ENCODE data around the gene DAG1. TPM values are rescaled to one million over a fixed set of nuclear protein-coding genes. Genes with fewer than 3 reads are reported as not detected.

DAG1 gene
- total RNA-seq, 5 donors from 2014 or later (not counting 1 experiment from before 2014, with no cell fraction given), result 16.5 to 19.4 (median 18.1) TPM

DNA sequence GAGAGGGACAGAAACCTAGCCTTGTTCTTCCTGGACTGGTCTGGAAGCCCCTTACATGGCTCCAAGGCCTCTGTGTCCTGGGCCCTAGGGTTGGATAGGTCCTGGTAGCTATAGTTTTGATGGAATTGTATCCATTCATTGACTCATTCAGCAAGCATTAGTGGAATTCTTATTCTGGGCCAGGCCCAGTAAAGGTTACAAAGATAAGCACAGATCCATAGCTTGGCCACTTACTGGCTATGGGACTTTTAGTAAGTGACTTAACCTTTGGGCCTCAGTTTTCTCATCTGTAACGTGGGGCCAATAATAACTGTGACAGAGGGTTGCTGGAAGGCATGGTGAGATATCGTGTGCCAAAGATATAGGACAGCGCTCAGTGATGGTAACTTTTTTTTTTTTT, 13.6 kb upstream of the DAG1 start:
- Mint-ChIP-seq H3K4me3 (no peak overlapping the region), H3K9me3 (no peaks in the 10 kb centered on the region), H3K27me3 (no peaks in the 10 kb centered on the region), H3K27ac (no peak overlapping the region), H3K4me1 (no peaks in the 10 kb centered on the region), H3K36me3 (no peaks in the 10 kb centered on the region)
- POLR2A ChIA-PET, result no interaction called here
- 94% methylated on average over 3 of the region's 3 CpGs for WGBS (ENCODE audit: insufficient coverage)
- no peaks in the 10 kb centered on the region for H3K9me3 ChIP-seq
- H3K4me1 ChIP-seq (ENCODE audit: control insufficient read depth in 1 of 2, extremely low read depth in 1 of 2, insufficient read depth in 2 of 2, low read length in 2 of 2), result no peaks in the 10 kb centered on the region
- CTCF ChIA-PET, result interaction anchor here in 1 of 2 donors (0.6 kb wide), 1 partner anchor 52 kb away, joined by 4 read pairs; no protein-coding TSS in a partner anchor
- no peaks in the 10 kb centered on the region for H3K36me3 ChIP-seq (ENCODE audit: control insufficient read depth in 2 of 2, extremely low read depth in 1 of 2, insufficient read depth in 1 of 2, low read length in 1 of 2)
- no peak for DNase-seq
- H3K4me3 ChIP-seq (ENCODE audit: control insufficient read depth in 1 of 2, extremely low read depth in 1 of 2, low read length in 1 of 2), result no peak overlapping the region
- H3K27me3 ChIP-seq (replicated peaks in 1 of 2; ENCODE audit: control insufficient read depth in 2 of 2, extremely low read depth in 1 of 2, insufficient read depth in 2 of 2, low read length in 1 of 2), result no peaks in the 10 kb centered on the region
- no peak overlapping the region for H3K27ac ChIP-seq (ENCODE audit: low read length)
- ATAC-seq (replicated peaks in 1 of 4), result no peak

GRCh38 chr3:49460188-49460890, 9.7 kb upstream of the DAG1 start:
- Histone ChIP-seq H3K27ac (ENCODE audit: low read length) (no peak overlapping the region), H3K36me3 (ENCODE audit: control insufficient read depth in 2 of 2, extremely low read depth in 1 of 2, insufficient read depth in 1 of 2, low read length in 1 of 2) (no peaks in the 10 kb centered on the region), H3K4me1 (ENCODE audit: control insufficient read depth in 1 of 2, extremely low read depth in 1 of 2, insufficient read depth in 2 of 2, low read length in 2 of 2) (no peaks in the 10 kb centered on the region), H3K9me3 (no peaks in the 10 kb centered on the region), H3K4me3 (ENCODE audit: control insufficient read depth in 1 of 2, extremely low read depth in 1 of 2, low read length in 1 of 2) (no peak overlapping the region), H3K27me3 (replicated peaks in 1 of 2; ENCODE audit: control insufficient read depth in 2 of 2, extremely low read depth in 1 of 2, insufficient read depth in 2 of 2, low read length in 1 of 2) (no peaks in the 10 kb centered on the region)
- no peak for DNase-seq
- no peaks in the 10 kb centered on the region for H3K27me3 Mint-ChIP-seq
- H3K9me3 Mint-ChIP-seq, result no peaks in the 10 kb centered on the region
- H3K4me1 Mint-ChIP-seq, result no peaks in the 10 kb centered on the region
- WGBS (ENCODE audit: insufficient coverage), result 88% methylated on average over 2 of the region's 2 CpGs
- no peak for ATAC-seq (replicated peaks in 1 of 4)
- CTCF ChIA-PET, result no interaction called here
- H3K27ac Mint-ChIP-seq, result no peak overlapping the region
- no peaks in the 10 kb centered on the region for H3K36me3 Mint-ChIP-seq
- H3K4me3 Mint-ChIP-seq, result no peak overlapping the region
- POLR2A ChIA-PET, result interaction anchor here in 1 of 2 donors (0.5 kb wide), 1 partner anchor 30 kb away, joined by 3 read pairs; no protein-coding TSS in a partner anchor

- ChIA-PET POLR2A (no interaction called here), CTCF (no interaction called here)
- no peaks in the 10 kb centered on the region for H3K4me1 Mint-ChIP-seq
- H3K4me3 Mint-ChIP-seq, result no peak overlapping the region
- Histone ChIP-seq H3K9me3 (no peaks in the 10 kb centered on the region), H3K27ac (ENCODE audit: low read length) (no peak overlapping the region), H3K36me3 (ENCODE audit: control insufficient read depth in 2 of 2, extremely low read depth in 1 of 2, insufficient read depth in 1 of 2, low read length in 1 of 2) (no peaks in the 10 kb centered on the region), H3K4me3 (ENCODE audit: control insufficient read depth in 1 of 2, extremely low read depth in 1 of 2, low read length in 1 of 2) (no peak overlapping the region), H3K27me3 (replicated peaks in 1 of 2; ENCODE audit: control insufficient read depth in 2 of 2, extremely low read depth in 1 of 2, insufficient read depth in 2 of 2, low read length in 1 of 2) (no peaks in the 10 kb centered on the region), H3K4me1 (ENCODE audit: control insufficient read depth in 1 of 2, extremely low read depth in 1 of 2, insufficient read depth in 2 of 2, low read length in 2 of 2) (no peaks in the 10 kb centered on the region)
- H3K27me3 Mint-ChIP-seq, result no peaks in the 10 kb centered on the region
- no peaks in the 10 kb centered on the region for H3K9me3 Mint-ChIP-seq
- no peak overlapping the region for H3K27ac Mint-ChIP-seq
- ATAC-seq (replicated peaks in 1 of 4) (no peak), DNase-seq (no peak)
- WGBS (ENCODE audit: insufficient coverage), result 82% methylated on average over 4 of the region's 4 CpGs
- no peaks in the 10 kb centered on the region for H3K36me3 Mint-ChIP-seq
Observed at GRCh38 chr3:49460956-49461355, 9.1 kb upstream of the DAG1 start.

GRCh38 chr3:49461443-49462171, 8.5 kb upstream of the DAG1 start:
- no peak for DNase-seq
- 80% methylated on average over 1 of the region's 1 CpG for WGBS (ENCODE audit: insufficient coverage)
- H3K27ac ChIP-seq (ENCODE audit: low read length), result no peak overlapping the region
- no peak for ATAC-seq (replicated peaks in 1 of 4)
- H3K27ac Mint-ChIP-seq, result no peak overlapping the region
- H3K4me3 ChIP-seq (ENCODE audit: control insufficient read depth in 1 of 2, extremely low read depth in 1 of 2, low read length in 1 of 2), result no peak overlapping the region
- no peaks in the 10 kb centered on the region for H3K4me1 ChIP-seq (ENCODE audit: control insufficient read depth in 1 of 2, extremely low read depth in 1 of 2, insufficient read depth in 2 of 2, low read length in 2 of 2)
- H3K36me3 ChIP-seq (ENCODE audit: control insufficient read depth in 2 of 2, extremely low read depth in 1 of 2, insufficient read depth in 1 of 2, low read length in 1 of 2), result no peaks in the 10 kb centered on the region
- H3K4me1 Mint-ChIP-seq, result no peaks in the 10 kb centered on the region
- H3K36me3 Mint-ChIP-seq, result no peaks in the 10 kb centered on the region
- H3K9me3 ChIP-seq, result no peaks in the 10 kb centered on the region
- CTCF ChIA-PET, result no interaction called here
- H3K9me3 Mint-ChIP-seq, result no peaks in the 10 kb centered on the region
- H3K27me3 Mint-ChIP-seq, result no peaks in the 10 kb centered on the region
- no peak overlapping the region for H3K4me3 Mint-ChIP-seq
- POLR2A ChIA-PET, result interaction anchor here in 1 of 2 donors (0.5 kb wide), 1 partner anchor 46 kb away, joined by 4 read pairs; no protein-coding TSS in a partner anchor
- H3K27me3 ChIP-seq (replicated peaks in 1 of 2; ENCODE audit: control insufficient read depth in 2 of 2, extremely low read depth in 1 of 2, insufficient read depth in 2 of 2, low read length in 1 of 2), result no peaks in the 10 kb centered on the region

GRCh38 chr3:49462222-49462621, 7.8 kb upstream of the DAG1 start:
- H3K4me3 ChIP-seq (ENCODE audit: control insufficient read depth in 1 of 2, extremely low read depth in 1 of 2, low read length in 1 of 2), result no peak overlapping the region
- Mint-ChIP-seq H3K27ac (no peak overlapping the region), H3K4me3 (no peak overlapping the region), H3K9me3 (no peaks in the 10 kb centered on the region), H3K27me3 (no peaks in the 10 kb centered on the region), H3K4me1 (no peaks in the 10 kb centered on the region), H3K36me3 (no peaks in the 10 kb centered on the region)
- ChIA-PET CTCF (interaction anchor here in 1 of 2 donors (0.7 kb wide), 1 partner anchor 38 kb away, joined by 3 read pairs; no protein-coding TSS in a partner anchor), POLR2A (no interaction called here)
- DNase-seq, result no peak
- ATAC-seq (replicated peaks in 1 of 4), result no peak
- no peaks in the 10 kb centered on the region for H3K9me3 ChIP-seq
- H3K36me3 ChIP-seq (ENCODE audit: control insufficient read depth in 2 of 2, extremely low read depth in 1 of 2, insufficient read depth in 1 of 2, low read length in 1 of 2), result no peaks in the 10 kb centered on the region
- 40% methylated on average over 2 of the region's 3 CpGs for WGBS (ENCODE audit: insufficient coverage)
- no peaks in the 10 kb centered on the region for H3K4me1 ChIP-seq (ENCODE audit: control insufficient read depth in 1 of 2, extremely low read depth in 1 of 2, insufficient read depth in 2 of 2, low read length in 2 of 2)
- H3K27me3 ChIP-seq (replicated peaks in 1 of 2; ENCODE audit: control insufficient read depth in 2 of 2, extremely low read depth in 1 of 2, insufficient read depth in 2 of 2, low read length in 1 of 2), result no peaks in the 10 kb centered on the region
- no peak overlapping the region for H3K27ac ChIP-seq (ENCODE audit: low read length)

GRCh38 chr3:49465270-49466034, 4.6 kb upstream of the DAG1 start:
- Mint-ChIP-seq H3K27me3 (no peaks in the 10 kb centered on the region), H3K9me3 (no peaks in the 10 kb centered on the region), H3K36me3 (no peaks in the 10 kb centered on the region), H3K4me1 (peaks cover 6 to 12% (median 6%) of the 10 kb centered on the region in 3 donors), H3K4me3 (no peak overlapping the region), H3K27ac (no peak overlapping the region)
- Histone ChIP-seq H3K27me3 (replicated peaks in 1 of 2; ENCODE audit: control insufficient read depth in 2 of 2, extremely low read depth in 1 of 2, insufficient read depth in 2 of 2, low read length in 1 of 2) (no peaks in the 10 kb centered on the region), H3K27ac (ENCODE audit: low read length) (no peak overlapping the region), H3K4me1 (ENCODE audit: control insufficient read depth in 1 of 2, extremely low read depth in 1 of 2, insufficient read depth in 2 of 2, low read length in 2 of 2) (peaks cover 7 to 9% of the 10 kb centered on the region in 2 experiments), H3K36me3 (ENCODE audit: control insufficient read depth in 2 of 2, extremely low read depth in 1 of 2, insufficient read depth in 1 of 2, low read length in 1 of 2) (no peaks in the 10 kb centered on the region), H3K4me3 (ENCODE audit: control insufficient read depth in 1 of 2, extremely low read depth in 1 of 2, low read length in 1 of 2) (no peak overlapping the region), H3K9me3 (no peaks in the 10 kb centered on the region)
- DNase-seq (no peak), ATAC-seq (replicated peaks in 1 of 4) (no peak)
- POLR2A ChIA-PET, result interaction anchor here (0.5 to 0.6 kb wide), 2 partner anchors 524 to 1713 kb away, joined by 4 to 6 read pairs; no protein-coding TSS in a partner anchor
- WGBS (ENCODE audit: insufficient coverage), result 92% methylated on average over 11 of the region's 18 CpGs
- CTCF ChIA-PET, result interaction anchor here in 1 of 2 donors (0.6 kb wide), 1 partner anchor 140 kb away, joined by 3 read pairs; no protein-coding TSS in a partner anchor
